Activated CD4-positive, alpha-beta T cell treated with anti-CD3 and anti-CD28 coated beads, Interleukin-2, amount 50 U/mL, for 48 hours (primary cell): ENCODE results near the gene CCNYL1.
"Not testable (repeated sequence)": the region's sequence is repeated elsewhere in the genome, so short reads cannot be mapped to it uniquely, and the experiment has no call there.

Experiments
- DNase-seq, 2 experiments: peaks; one replicate each; pipeline ENCODE4 v3.0.0-alpha.2; 2020

The CCNYL1 gene

GRCh38 chr2:207710814-207711740, at the start of gene CCNYL1:
Gene CCNYL1 (plus strand): TSS chr2:207711640. CDS start chr2:207711897, 257 bp downstream.
- DNase-seq, result peak; percentile 97 to 98

GRCh38 chr2:207662203-207662602, 49.2 kb upstream of the CCNYL1 start:
- DNase-seq, result no peak

DNA sequence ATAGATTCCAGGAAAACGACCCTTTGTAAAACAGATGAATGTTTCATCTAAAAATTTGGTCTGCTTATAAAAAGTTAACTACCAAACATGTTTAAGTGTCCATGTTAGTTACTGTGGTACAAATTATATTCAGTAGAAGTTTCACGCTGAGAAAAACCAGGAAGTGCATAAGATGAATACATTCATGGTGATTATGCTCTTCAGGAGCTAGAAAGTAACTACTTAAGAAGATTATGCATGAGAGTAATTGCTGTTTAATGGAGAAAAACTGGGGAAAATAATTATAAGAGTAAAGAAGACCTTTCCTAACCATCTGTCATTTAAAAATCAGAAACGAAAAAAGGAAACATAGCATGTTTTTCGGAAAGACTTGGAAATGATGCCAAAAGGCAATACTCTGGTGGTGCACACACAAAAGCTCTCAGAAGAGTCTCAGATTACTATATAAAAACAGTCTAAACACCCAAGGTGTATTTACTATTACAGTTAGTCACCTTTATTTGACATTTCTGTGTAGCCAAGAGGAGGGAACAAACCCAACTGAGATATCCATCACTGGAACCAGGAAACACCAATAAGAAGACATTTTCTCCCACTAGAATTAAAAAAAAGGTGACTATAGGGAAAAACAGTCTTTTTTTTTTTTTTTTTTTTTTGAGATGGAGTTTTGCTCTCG, 47.4 kb upstream of the CCNYL1 start:
- DNase-seq, result no peak

DNA sequence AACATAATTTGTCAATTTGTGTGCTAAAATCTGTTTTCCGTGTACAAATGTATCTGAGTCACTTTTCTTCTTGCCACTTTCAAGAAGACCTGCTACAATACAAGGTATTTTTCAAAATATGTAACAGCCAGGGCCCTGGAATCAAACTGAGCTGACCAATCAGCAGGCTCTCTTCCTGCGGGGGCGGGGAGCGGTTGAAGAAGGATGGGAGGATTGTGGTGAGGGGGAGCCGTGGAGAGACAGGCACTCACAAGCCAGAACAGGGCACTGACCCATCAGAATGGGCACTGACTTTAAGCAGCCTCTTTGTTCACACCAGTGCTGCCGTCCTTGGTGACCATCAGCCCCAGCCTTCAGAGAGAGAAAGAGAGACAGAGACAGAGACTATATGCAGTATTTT, 40.6 kb upstream of the CCNYL1 start:
- no peak for DNase-seq

DNA sequence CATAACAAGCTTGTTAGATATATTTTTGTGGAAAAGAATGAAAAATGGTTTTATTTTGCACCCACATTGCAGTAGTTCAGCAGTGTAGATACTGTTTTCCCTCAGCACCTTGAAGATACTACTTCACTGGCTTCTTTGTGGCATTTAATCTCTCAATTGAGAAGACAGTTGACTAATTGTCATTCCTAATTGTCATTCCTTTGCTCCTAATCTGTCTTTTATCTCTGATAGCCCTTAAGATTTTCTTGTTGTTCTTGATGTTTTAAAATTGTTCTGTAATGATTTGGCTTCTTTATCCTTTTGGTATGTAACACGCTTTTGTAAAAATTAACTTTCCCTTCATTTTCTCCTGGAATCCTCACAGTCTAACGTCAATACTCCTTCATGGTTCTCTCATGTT, 38.0 kb upstream of the CCNYL1 start:
- no peak for DNase-seq

- DNase-seq, result no peak
Measured at GRCh38 chr2:207674266-207674774, 37.1 kb upstream of the CCNYL1 start.

GRCh38 chr2:207674826-207675225, 36.6 kb upstream of the CCNYL1 start:
- DNase-seq, result no peak

- no peak for DNase-seq
Measured at GRCh38 chr2:207676827-207677354, 34.5 kb upstream of the CCNYL1 start.

DNA sequence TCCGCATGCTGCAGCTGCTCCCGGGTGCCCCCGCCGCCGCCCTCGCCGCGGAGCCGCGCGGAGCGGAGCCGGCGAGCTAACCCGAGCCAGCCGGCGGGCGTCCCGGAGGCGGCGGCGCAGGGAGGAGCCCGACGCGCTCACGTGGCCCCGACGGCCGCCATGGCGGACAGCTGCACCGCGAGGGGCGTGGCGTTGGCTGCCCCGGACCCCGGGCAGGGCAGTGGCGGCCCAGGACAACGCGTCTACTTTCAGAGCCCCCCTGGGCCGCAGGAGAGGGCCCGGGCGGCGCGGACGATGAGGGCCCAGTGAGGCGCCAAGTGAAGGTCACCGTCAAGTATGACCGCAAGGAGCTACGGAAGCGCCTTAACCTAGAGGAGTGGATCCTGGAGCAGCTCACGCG, 30.0 kb upstream of the CCNYL1 start:
- no peak for DNase-seq

GRCh38 chr2:207682557-207682956, 28.9 kb upstream of the CCNYL1 start:
- no peak for DNase-seq

- DNase-seq, result no peak
Measured at GRCh38 chr2:207683438-207683837, 28.0 kb upstream of the CCNYL1 start.

DNA sequence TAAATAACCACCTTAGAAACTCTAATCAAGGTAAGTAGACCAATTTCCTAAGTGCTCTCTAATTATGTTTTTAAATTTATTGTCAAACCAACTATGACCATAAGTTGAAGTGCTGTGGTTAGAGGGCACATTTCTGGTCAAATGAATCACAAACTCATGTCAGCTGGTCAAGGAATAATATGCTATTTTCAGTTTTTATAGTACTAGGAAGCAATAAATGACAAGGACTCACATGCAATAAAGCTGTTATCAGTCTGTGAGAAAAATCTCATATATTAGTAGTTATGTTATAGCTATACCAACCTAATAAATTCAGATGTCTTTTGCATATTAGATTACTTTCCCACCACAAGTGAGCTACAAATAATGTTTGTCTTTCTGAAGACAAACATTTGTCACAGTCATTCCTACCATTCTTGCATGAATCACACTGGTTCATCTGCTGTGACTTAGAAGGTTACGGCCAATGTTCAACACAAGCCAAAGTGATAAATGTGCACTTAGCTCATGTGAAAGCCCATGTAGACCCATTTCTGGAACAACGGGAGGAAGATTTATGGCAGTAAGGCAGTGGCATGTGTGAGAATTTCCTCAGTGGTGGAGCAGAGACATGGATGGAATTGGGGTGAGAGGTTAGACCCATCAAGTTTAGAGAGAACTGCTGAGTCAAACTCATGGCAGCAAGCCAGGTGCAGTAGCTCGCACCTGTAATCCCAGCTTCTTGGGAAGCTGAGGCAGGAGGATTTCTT, 27.4 kb upstream of the CCNYL1 start:
- no peak for DNase-seq

DNA sequence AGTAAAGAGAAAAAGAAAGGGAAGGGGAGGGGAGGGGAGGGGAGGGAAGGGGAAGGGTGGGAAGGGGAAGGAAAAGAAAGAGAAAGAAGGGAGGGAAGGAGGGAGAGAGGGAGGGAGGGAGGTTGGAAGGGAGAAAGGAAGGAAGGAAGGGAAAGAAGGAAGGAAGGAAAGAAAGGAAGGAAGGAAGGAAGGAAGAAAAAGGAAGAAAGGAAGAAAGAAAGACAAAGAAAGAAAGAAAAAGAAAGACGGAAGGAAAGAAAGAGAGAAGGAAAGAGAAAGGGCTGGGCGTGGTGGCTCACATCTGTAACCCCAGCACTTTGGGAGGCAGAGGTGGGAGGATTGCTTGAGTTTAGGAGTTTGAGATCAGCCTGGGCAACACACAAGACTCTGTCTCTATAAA, 24.6 kb upstream of the CCNYL1 start:
- DNase-seq, result no peak

DNA sequence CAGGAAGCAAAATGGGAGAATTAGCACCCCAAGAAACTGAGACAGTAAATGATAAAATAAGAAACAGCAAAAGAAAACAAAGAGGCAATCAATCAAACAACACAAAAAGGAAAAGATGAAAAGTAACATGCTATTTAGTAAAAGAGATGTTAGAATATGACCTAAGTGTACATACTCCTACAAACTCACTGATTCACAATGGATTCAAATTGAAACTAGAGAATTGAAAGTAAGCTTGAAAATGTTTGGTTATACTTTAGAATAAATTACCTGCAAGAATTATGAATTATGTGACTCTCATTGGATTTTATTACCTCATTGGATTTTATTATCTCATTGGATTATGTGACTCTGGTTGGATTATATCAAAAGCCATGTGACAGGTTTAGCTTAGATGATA, 22.8 kb upstream of the CCNYL1 start:
- DNase-seq, result no peak

DNA sequence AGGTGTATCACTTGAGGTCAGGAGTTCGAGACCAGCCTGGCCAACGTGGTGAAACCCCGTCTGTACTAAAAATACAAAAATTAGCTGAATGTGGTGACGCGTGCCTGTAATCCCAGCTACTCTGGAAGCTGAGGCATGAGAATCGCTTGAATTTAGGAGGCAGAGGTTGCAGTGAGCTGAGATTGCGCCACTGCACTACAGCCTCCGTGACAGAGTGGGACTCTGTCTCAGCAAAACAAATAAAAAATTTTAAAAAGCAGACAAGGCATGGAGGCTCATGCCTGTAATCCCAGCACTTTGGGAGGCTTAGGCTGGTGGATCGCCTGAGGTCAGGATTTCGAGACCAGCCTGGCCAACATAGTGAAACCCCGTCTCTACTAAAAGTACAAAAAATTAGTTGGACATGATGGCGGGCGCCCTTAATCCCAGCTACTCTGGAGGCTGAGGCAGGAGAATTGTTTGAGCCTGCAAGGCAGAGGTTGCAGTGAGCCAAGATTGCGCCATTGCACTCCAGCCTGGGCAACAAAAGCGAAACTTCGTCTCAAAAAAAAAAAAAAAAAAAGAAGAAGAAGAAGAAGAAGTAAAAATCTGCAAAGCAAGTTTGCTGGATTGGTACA, 20.5 kb upstream of the CCNYL1 start:
- not testable (repeated sequence) for DNase-seq

GRCh38 chr2:207692206-207693065, 19.0 kb upstream of the CCNYL1 start:
- DNase-seq, result peak; percentile 28 to 43

DNA sequence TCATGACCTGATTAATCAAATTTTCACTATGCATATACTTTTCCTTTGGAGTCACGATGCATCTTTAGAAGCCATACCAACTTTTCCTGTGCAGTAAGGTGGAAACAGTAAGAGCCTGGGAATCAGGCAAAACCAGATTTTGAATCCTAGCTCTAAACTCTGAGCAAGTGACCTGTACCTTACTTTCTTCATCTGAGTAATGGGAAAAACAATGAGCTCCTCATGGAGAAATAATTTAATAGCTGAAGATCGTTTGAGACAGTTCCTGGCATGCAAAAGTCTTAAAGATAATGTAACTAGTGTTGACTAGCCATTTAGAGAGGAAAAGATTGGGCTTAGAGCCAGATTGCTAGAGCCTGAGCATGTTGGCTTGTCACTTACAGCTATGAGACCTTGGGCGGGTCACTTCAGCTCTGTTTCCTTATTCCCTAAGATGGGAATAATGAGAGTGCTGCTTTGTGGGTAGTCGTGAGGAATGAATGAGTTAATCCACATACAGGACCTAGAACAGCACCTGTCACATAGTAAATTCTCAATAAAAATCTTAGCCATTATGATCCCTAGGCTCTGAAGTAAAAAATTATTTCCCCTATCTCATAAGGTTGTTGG, 17.7 kb upstream of the CCNYL1 start:
- DNase-seq, result no peak

DNA sequence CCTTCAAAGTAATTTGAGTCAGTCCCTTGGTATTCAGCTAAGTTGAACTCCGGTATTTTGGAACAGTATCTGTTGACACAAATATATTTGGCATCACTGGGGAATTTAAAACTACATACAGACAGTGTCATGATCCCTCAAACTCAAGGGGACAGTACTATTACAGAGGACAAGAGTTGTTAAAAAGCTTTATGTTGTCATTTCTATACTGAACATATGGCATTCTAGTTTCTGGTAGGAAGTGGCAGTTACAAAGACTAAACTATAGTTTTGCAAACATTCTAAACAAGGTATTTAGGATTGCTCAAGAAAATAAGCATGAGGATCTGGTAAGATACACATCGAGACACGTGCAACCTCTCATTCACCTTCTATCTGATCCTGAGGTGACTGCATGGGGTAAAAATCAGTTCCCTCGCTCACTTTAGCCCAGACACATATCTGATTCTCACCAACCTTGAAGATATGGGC, 16.6 kb upstream of the CCNYL1 start:
- DNase-seq, result no peak

GRCh38 chr2:207695293-207695692, 16.1 kb upstream of the CCNYL1 start:
- DNase-seq, result no peak

- not testable (repeated sequence) for DNase-seq
Measured at GRCh38 chr2:207696911-207697310, 14.5 kb upstream of the CCNYL1 start.

DNA sequence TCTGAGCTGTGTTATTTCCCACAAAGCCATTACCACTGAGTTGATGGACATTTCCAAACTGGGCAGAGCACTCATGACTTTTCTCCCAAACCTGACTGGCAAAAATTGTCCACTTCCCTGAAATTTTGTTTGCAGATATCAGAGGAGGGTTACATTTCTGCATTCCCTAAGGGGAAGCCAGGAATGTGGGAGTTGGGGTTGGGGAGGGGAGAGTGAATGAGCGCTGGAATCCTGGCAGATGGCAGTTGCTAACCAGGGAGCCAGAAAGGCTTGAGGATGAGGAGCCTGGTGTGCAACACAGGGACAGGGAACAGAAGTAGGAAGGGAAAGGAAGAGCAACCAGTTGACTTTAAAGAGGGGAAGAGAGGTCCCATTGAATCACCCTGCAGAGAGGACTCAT, 14.0 kb upstream of the CCNYL1 start:
- DNase-seq, result no peak
